Keratinocyte (primary cell): Measurements from ENCODE around the gene DCDC1. TPM values are rescaled to one million over a fixed set of nuclear protein-coding genes. Genes with fewer than 3 reads are reported as not detected.

Source experiments
- DNase-seq: peaks from one replicate; pipeline ENCODE4 v3.0.0-alpha.2; 2011; ENCODE audit warnings: low read depth, missing footprints, low spot score
- FAIRE-seq: peaks from 2 replicates; lab custom pipeline; 2011; peaks lifted over from hg19 to GRCh38; lab: Jason Lieb, UNC
- H2AFZ ChIP-seq: 2 replicates; pipeline ENCODE4 v1.6.0; 2012; ENCODE audit warnings: low read length, control low read depth, inconsistent platforms; ENCODE audit not compliant: control insufficient read depth
- H3K27ac ChIP-seq: 2 replicates; pipeline ENCODE4 v1.5.1; 2011; ENCODE audit warnings: low read length; ENCODE audit not compliant: control insufficient read depth, insufficient read depth
- H3K27me3 ChIP-seq: 3 replicates; pipeline ENCODE4 v1.6.0; 2011; ENCODE audit warnings: low read length; ENCODE audit not compliant: control insufficient read depth, insufficient read depth; ENCODE audit errors: extremely low read depth
- H3K36me3 ChIP-seq, 2 experiments: 2 replicates in 1 of 2; 3 replicates in 1 of 2; pipeline ENCODE4 v1.5.1; 2011; ENCODE audit warnings: low read length in 2 of 2, mild to moderate bottlenecking in 1 of 2; ENCODE audit not compliant: control insufficient read depth in 2 of 2, insufficient read depth in 2 of 2; ENCODE audit errors: extremely low read depth in 1 of 2
- H3K4me1 ChIP-seq: 3 replicates; pipeline ENCODE4 v1.5.1; 2011; ENCODE audit warnings: low read length; ENCODE audit not compliant: control insufficient read depth, insufficient read depth; ENCODE audit errors: extremely low read depth
- H3K4me2 ChIP-seq: 3 replicates; pipeline ENCODE4 v1.6.0; 2011; ENCODE audit warnings: low read depth, low read length; ENCODE audit not compliant: control insufficient read depth, insufficient read depth; ENCODE audit errors: extremely low read depth
- H3K4me3 ChIP-seq, 3 experiments: fragments of 200-600 bp in 1 of 3; sonication (generic) in 1 of 3; 2 replicates in 2 of 3; 3 replicates in 1 of 3; pipeline ENCODE4 v1.5.1; 2011 to 2016; ENCODE audit warnings: low read length in 3 of 3, mild to moderate bottlenecking in 3 of 3, control low read depth in 2 of 3, inconsistent platforms in 1 of 3, low read depth in 1 of 3, mixed read lengths in 1 of 3, mixed run types in 1 of 3, moderate library complexity in 1 of 3; ENCODE audit not compliant: control insufficient read depth in 2 of 3, insufficient read depth in 2 of 3; ENCODE audit errors: extremely low read depth in 1 of 3
- H3K79me2 ChIP-seq: 2 replicates; pipeline ENCODE4 v1.6.0; 2012; ENCODE audit warnings: low read length; ENCODE audit not compliant: control insufficient read depth, insufficient read depth
- H3K9ac ChIP-seq: 3 replicates; pipeline ENCODE4 v1.6.0; 2011; ENCODE audit warnings: low read length; ENCODE audit not compliant: control insufficient read depth, insufficient read depth; ENCODE audit errors: extremely low read depth
- H3K9me1 ChIP-seq: 3 replicates; pipeline ENCODE4 v1.6.0; 2011; ENCODE audit warnings: low read length; ENCODE audit not compliant: control insufficient read depth, insufficient read depth; ENCODE audit errors: extremely low read depth
- H3K9me3 ChIP-seq: 2 replicates; pipeline ENCODE4 v1.5.1; 2012; ENCODE audit warnings: low read depth, low read length; ENCODE audit not compliant: control insufficient read depth
- H4K20me1 ChIP-seq: 3 replicates; pipeline ENCODE4 v1.6.0; 2011; ENCODE audit warnings: low read length; ENCODE audit not compliant: control insufficient read depth, insufficient read depth; ENCODE audit errors: extremely low read depth
- EZH2 ChIP-seq: IDR thresholded peaks from one replicate; pipeline ENCODE4 v1.6.1; 2012; ENCODE audit warnings: inconsistent platforms, mild to moderate bottlenecking, low read length, moderate library complexity
- dilution Hi-C: fragments of 300-500 bp; cut with MboI; formaldehyde crosslinking; loops from one replicate; pipeline ENCODE4 v1.7.0; 2020; ENCODE audit warnings: low sequenced_read_pairs; ENCODE audit not compliant: extremely low pct_ligation_motif_present
- polyA plus RNA-seq, 5 experiments: library from polyadenylated mRNA; depleted of rRNA in 3 of 5; stranded (reverse) in 3 of 5; stranded (forward) in 1 of 5; unstranded in 1 of 5; fragments of >200 nt; gene quantifications; 1 replicate in 1 of 5; 2 replicates in 3 of 5; 3 replicates in 1 of 5; pipeline versions ENCODE4 v1.2.1 to v1.2.3, GENCODE V29; 2011 to 2012; ENCODE audit warnings: missing spikeins in 2 of 5, low read depth in 1 of 5, low replicate concordance in 1 of 5
- TF ChIP-seq, protein P1 (sequence below), 3 experiments: IDR thresholded peaks in 1 of 3; conservative IDR thresholded peaks in 1 of 3; optimal IDR thresholded peaks in 1 of 3; 2 replicates in 2 of 3; 3 replicates in 1 of 3; pipeline versions ENCODE3 to v1.5.1; 2011; ENCODE audit warnings: low read length in 3 of 3, mild to moderate bottlenecking in 3 of 3, moderate library complexity in 2 of 3, control low read depth in 1 of 3, inconsistent platforms in 1 of 3; ENCODE audit not compliant: insufficient read depth in 2 of 3; ENCODE audit errors: extremely low read depth in 1 of 3

The DCDC1 gene
- polyA plus RNA-seq, 1 donor (not counting 4 experiments of a cell fraction or from before 2014, with no cell fraction given), result 0.08 TPM

- H3K4me1 ChIP-seq, result no peaks in the 10 kb centered on the region
- H4K20me1 ChIP-seq, result no peaks in the 10 kb centered on the region
- H3K9ac ChIP-seq, result no peak overlapping the region
- H3K27ac ChIP-seq, result no peak overlapping the region
- no peaks in the 10 kb centered on the region for H3K9me1 ChIP-seq
- TF ChIP-seq, protein P1, sequence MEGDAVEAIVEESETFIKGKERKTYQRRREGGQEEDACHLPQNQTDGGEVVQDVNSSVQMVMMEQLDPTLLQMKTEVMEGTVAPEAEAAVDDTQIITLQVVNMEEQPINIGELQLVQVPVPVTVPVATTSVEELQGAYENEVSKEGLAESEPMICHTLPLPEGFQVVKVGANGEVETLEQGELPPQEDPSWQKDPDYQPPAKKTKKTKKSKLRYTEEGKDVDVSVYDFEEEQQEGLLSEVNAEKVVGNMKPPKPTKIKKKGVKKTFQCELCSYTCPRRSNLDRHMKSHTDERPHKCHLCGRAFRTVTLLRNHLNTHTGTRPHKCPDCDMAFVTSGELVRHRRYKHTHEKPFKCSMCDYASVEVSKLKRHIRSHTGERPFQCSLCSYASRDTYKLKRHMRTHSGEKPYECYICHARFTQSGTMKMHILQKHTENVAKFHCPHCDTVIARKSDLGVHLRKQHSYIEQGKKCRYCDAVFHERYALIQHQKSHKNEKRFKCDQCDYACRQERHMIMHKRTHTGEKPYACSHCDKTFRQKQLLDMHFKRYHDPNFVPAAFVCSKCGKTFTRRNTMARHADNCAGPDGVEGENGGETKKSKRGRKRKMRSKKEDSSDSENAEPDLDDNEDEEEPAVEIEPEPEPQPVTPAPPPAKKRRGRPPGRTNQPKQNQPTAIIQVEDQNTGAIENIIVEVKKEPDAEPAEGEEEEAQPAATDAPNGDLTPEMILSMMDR (optimal IDR thresholded peaks at IDR 0.05 in 1 of 3, IDR thresholded peaks at IDR 0.05 in 1 of 3, conservative IDR thresholded peaks at IDR 0.05 in 1 of 3; ENCODE audit: extremely low read depth in 1 of 3, insufficient read depth in 2 of 3, low read length in 3 of 3), result peak in 2 of 3 experiments; percentile 33 to 49
- TF ChIP-seq EZH2, result no peak
- no peak overlapping the region for H3K4me2 ChIP-seq
- FAIRE-seq (no peak), DNase-seq (peak; percentile 9)
- H2AFZ ChIP-seq, result no peak overlapping the region
- dilution Hi-C loops, result no loop called here
- no peak overlapping the region for H3K4me3 ChIP-seq
- no peaks in the 10 kb centered on the region for H3K79me2 ChIP-seq
- no peaks in the 10 kb centered on the region for H3K27me3 ChIP-seq
- no peaks in the 10 kb centered on the region for H3K36me3 ChIP-seq
- H3K9me3 ChIP-seq, result no peaks in the 10 kb centered on the region
Measured at GRCh38 chr11:31160504-31161422, 208.8 kb downstream of the DCDC1 start.

- no peak overlapping the region for H2AFZ ChIP-seq
- no peak for FAIRE-seq
Measured at GRCh38 chr11:31150841-31151240, 218.7 kb downstream of the DCDC1 start.

More at GRCh38 chr11:31150841-31151240, 218.7 kb downstream of the DCDC1 start:
- DNase-seq, result no peak
- Histone ChIP-seq H4K20me1 (no peaks in the 10 kb centered on the region), H3K9me1 (no peaks in the 10 kb centered on the region), H3K27ac (no peak overlapping the region), H3K36me3 (no peaks in the 10 kb centered on the region), H3K79me2 (no peaks in the 10 kb centered on the region), H3K4me1 (no peaks in the 10 kb centered on the region), H3K9ac (no peak overlapping the region), H3K27me3 (no peaks in the 10 kb centered on the region), H3K4me2 (no peak overlapping the region), H3K9me3 (no peaks in the 10 kb centered on the region), H3K4me3 (no peak overlapping the region)
- dilution Hi-C loops, result no loop called here
- TF ChIP-seq, protein P1 (optimal IDR thresholded peaks at IDR 0.05 in 1 of 3, IDR thresholded peaks at IDR 0.05 in 1 of 3, conservative IDR thresholded peaks at IDR 0.05 in 1 of 3; ENCODE audit: extremely low read depth in 1 of 3, insufficient read depth in 2 of 3, low read length in 3 of 3), result no peak
